Measurements from ENCODE around the gene TSHZ1.
"Not testable (repeated sequence)": the region's sequence is repeated elsewhere in the genome, so short reads cannot be mapped to it uniquely, and the experiment has no call there.

The TSHZ1 gene

GRCh38 chr18:75316826-75317225, 106.2 kb downstream of the TSHZ1 start:
- DNase-seq, result no peak

GRCh38 chr18:75317300-75317699, 106.7 kb downstream of the TSHZ1 start:
- DNase-seq, result no peak

- no peak for DNase-seq
Observed at GRCh38 chr18:75317703-75318102, 107.1 kb downstream of the TSHZ1 start.

GRCh38 chr18:75319905-75320304, 109.3 kb downstream of the TSHZ1 start:
- no peak for DNase-seq

GRCh38 chr18:75320506-75320905, 109.9 kb downstream of the TSHZ1 start:
- DNase-seq, result no peak

- DNase-seq, result no peak
Observed at GRCh38 chr18:75321431-75321830, 110.8 kb downstream of the TSHZ1 start.

- no peak for DNase-seq
Observed at GRCh38 chr18:75322206-75322605, 111.6 kb downstream of the TSHZ1 start.

GRCh38 chr18:75323821-75324585, 113.4 kb downstream of the TSHZ1 start:
- DNase-seq, result no peak

- no peak for DNase-seq
Observed at GRCh38 chr18:75324686-75325257, 114.2 kb downstream of the TSHZ1 start.

GRCh38 chr18:75329753-75330152, 119.2 kb downstream of the TSHZ1 start:
- not testable (repeated sequence) for DNase-seq

- no peak for DNase-seq
Observed at GRCh38 chr18:75330308-75330707, 119.7 kb downstream of the TSHZ1 start.

GRCh38 chr18:75334869-75335268, 124.3 kb downstream of the TSHZ1 start:
- DNase-seq, result no peak

GRCh38 chr18:75335511-75335910, 124.9 kb downstream of the TSHZ1 start:
- DNase-seq, result no peak

GRCh38 chr18:75336767-75337166, 126.2 kb downstream of the TSHZ1 start:
- no peak for DNase-seq

GRCh38 chr18:75337348-75337747, 126.8 kb downstream of the TSHZ1 start:
- no peak for DNase-seq

GRCh38 chr18:75338631-75339030, 128.0 kb downstream of the TSHZ1 start:
- no peak for DNase-seq
